GM19193 (cell line): ENCODE measurements around the gene SKIC2.

Experiments
- POLR2A ChIP-seq: IDR thresholded peaks from 4 replicates; pipeline ENCODE4 v1.6.1; 2011; ENCODE audit not compliant: insufficient read depth, insufficient read length; ENCODE audit errors: extremely low read depth

The SKIC2 gene

DNA sequence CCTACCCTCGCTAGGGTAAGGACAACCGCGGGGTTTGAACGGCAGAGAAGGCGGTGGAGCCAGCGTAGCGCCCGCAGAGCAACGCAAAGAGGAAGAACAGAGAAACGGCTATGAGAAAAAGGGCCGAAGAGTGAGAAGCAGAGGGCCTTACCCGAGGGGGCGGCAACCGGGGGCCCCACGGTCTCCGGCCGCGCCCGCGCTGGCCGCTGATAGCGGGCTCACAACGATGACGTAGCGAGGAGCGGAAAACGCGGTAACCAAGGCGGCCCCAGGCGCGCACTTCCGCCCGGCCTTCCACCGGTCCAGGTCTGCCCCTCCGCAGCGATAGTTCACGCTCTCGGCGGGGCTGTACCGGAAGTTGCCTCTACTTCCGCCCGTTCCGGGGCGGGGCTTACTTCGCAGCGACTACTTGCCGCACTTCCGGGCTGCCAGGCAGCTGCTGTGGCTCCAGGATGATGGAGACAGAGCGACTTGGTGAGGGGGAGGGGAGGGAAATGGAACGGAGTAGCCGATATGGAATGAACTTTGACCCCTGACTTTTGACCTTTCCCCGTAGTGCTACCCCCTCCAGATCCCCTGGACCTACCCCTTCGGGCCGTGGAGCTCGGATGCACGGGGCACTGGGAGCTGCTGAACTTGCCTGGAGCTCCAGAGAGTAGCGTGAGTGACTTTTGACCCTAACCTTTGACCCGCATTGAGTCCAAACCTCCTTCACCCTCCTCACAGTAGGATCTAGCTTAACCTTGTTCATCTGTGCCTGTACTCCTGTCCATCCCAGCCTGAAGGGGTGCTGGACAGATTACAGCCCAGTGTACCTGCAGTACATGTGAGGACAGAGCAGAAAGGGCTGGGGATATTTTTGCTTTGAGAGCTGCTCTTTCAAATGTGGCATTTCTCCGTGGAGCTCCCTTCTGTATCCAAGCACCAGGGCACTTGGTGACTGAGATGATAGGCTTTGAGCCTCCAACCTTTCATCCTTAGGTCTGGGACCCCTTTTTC is at the start of gene SKIC2, which contains the start of gene NELFE:
Gene SKIC2, plus strand, starts transcription at position 435 of the 999 bp plus-strand sequence. Its CDS starts 18 bp downstream, at position 453.
Gene NELFE, minus strand, starts transcription at position 231 of the 999 bp plus-strand sequence. CDS start 525 bp downstream, outside the sequence.
- TF ChIP-seq POLR2A, result peak; percentile 85

DNA sequence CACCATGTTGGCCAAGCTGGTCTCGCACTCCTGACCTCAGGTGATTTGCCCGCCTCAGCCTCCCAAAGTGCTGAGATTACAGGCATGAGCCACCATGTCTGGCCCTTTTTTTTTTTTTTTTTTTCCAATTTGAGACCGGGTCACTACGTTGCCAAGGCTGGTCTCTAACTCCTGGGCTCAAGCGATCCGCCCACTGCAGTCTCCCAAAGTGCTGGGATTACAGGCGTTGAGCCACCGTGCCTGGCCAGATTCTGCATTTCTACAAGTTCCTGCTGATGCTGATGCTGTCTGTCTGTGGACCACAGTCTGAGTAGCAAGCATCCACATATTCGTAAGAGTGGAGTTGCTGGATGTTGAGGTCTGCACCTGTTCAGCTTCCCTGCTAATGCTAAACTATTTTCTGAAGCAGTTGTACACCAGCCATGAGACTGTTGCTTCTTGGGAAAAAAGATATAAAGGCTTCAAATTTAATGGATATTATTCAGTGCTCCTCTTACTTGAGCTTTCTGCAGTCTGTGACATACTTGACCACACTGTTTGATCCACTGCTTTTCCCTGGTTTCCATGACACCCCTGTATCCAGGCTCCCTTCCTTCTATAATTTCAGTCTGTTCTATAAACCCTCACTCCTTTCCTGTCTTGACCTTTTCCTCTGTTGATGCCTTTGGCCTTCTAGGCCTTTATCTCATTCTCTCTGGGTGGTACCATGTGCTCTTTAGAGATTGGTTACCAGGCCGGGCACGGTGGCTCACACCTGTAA is 47.0 kb upstream of the SKIC2 start:
- TF ChIP-seq POLR2A, result no peak

GRCh38 chr6:31915351-31915750 is 43.6 kb upstream of the SKIC2 start:
- no peak for TF ChIP-seq POLR2A

DNA sequence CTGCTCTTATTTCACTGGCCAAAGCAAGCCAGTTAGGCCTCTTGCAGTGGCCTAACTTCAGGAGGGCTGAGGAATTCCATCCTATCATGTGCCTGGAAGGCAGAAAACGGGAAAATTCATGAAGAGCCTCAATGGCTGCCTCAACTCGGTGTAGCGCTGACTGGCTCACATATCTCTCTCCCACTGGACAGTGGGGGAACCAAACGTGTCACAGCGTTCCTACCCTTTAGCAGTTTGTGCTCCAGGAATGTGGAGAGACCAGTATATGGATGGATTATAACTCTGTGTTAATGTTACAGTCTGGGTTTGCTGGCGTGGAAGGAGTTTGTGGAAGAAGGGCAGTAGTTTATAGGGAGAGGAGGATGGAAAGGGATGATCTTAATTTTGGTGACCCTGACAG is 43.2 kb upstream of the SKIC2 start:
- TF ChIP-seq POLR2A, result no peak

DNA sequence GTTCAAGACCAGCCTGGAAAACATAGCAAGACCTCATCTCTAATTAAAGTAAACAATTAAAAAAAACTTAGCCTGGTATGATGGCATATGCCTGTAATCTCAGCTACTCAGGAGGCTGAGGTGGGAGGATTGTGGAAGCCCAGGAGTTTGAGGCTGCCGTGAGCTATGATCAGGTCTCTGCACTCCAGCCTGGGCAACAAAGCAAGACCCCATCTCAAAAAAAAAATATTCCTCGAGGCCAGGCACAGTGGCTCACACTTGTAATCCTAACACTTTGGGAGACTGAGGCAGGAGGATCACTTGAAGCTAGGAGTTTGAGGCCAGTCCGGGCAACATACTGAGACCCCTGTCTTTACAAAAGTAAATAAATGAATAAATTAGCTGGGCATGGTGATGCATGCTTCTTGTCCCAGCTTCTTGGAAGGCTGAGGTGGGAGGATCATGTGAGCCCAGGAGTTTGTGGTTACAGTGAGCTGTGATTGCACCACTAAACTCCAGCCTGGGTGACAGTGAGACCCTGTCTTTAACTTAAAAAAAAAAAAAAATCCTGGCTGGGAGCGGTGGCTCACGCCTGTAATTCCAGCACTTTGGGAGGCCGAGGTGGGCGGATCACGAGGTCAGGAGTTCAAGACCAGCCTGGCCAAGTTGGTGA is 40.8 kb upstream of the SKIC2 start:
- no peak for TF ChIP-seq POLR2A

DNA sequence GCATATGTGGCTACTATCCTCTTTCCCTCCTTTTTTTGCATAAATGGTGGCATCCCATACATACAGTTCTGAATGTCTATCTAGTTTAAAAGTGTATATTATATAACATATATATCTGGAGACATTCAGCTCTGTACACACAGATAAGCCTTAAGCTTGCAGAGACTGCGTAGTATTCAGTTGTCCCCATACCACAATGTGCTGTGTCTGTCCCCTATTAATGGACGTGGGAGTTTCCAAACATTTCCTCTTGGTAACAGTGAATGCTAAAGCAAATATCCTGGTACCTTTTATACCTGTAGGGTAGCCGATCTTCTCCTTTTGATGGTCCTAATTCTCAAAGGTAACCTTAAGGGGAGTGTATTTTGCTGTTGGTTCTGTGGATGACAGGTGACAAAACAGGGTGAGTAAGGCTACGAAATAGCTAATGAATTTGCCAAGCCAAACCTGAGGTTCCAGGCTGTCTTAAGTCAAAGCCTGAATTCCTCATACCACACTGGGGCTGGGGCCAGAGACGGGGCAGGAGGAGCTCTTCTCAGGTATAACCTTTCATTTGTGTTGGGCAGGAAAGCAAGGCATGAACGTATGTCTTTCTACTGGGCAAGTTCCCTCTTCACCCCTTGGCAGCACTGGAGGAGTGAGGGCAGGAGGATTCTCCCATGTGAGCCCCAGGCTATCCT is 39.2 kb upstream of the SKIC2 start:
- TF ChIP-seq POLR2A, result no peak

DNA sequence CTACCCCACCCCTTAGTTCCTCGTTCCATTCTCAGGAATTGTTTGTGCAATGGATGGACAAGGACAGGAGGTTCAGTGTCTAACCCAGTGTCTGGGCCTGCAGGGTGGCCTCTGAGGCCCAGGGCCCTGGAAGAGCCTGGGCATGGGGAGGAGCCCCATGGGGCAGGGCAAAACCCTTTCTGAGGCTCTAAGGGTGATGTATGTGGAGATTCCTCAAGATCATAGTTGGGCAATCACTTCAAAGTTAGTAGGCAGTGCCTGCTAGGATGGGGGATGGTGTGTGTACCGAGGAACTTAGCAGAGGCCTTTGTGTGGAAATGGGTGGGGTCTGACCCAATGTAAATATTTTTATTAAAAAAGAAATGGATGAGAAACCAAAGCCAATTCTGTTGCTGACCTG is 38.2 kb upstream of the SKIC2 start:
- no peak for TF ChIP-seq POLR2A

DNA sequence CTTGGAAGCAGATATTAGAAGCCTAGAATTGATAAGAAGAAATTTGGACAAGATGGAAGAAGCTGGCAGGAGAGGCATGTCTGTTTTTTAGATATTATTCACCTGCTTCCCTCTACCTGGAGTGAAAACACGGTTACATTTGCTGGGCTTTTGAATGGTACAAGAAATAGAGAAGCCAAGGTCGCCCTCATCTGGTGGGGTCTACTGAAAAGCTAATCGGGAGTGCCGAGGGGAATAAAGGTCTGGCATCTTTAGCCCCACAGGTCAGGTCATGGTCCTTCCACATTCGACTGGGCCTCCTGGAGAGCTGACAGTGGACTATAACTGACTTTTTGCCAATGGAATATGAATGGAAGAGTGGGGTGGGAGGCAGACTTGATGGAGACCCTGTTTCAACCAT is 36.0 kb upstream of the SKIC2 start:
- TF ChIP-seq POLR2A, result no peak

- TF ChIP-seq POLR2A, result no peak
Observed at GRCh38 chr6:31927242-31927862, 31.6 kb upstream of the SKIC2 start, which contains the start of gene C2. TSS of gene C2 (plus strand) at chr6:31927717. CDS start at chr6:31927753, 36 bp downstream.

DNA sequence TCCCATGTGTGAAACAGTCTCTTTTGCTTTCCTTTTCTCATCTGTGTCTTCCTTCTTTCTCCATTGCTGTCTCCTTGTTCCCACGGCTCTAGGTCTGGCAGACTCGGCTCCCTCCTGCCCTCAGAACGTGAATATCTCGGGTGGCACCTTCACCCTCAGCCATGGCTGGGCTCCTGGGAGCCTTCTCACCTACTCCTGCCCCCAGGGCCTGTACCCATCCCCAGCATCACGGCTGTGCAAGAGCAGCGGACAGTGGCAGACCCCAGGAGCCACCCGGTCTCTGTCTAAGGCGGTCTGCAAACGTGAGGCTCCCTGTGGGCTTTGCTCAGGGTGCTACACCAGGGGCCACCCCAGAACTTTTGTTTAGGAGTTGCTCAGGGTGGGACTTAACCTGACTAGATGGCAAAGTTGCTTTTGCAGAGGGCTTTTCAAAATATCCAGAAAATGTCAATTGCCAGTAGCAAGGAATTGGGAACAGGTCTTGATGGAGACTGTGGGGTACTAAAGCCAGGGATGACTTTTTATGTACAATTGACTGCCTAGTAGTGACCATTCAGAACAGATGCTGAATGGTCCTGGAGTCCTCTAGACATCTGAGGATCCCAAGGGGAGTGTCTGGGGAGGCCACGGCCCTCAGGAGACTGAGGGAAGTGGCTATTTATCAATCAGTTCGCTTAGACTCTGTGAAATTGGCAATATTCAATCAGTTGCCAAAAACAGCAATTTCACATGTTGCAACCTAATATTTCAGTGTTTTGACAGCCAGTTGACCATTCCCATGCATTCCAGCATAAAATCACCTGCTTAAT is 30.9 kb upstream of the SKIC2 start:
- TF ChIP-seq POLR2A, result no peak

DNA sequence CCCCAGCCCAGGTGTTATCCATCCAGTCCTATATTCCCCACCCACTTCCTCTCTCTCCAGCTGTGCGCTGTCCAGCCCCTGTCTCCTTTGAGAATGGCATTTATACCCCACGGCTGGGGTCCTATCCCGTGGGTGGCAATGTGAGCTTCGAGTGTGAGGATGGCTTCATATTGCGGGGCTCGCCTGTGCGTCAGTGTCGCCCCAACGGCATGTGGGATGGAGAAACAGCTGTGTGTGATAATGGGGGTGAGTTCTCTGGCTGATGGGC is 30.4 kb upstream of the SKIC2 start:
- TF ChIP-seq POLR2A, result no peak

DNA sequence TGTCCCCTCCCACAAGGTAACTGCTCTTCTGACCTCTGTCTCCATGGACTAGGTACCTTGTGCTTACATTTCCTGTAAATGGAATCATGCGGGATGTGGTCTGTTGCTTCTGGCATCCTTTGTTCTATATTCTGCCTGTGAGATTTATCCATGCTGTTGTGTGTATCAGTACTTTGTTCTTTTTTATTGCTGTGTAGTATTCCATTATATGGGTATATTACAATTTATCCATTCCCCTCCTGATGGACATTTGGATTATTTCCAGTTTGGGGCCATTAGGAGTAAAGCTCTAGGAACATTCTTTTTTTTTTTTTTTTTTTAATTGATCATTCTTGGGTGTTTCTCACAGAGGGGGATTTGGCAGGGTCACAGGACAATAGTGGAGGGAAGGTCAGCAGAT is 28.0 kb upstream of the SKIC2 start:
- TF ChIP-seq POLR2A, result no peak

GRCh38 chr6:31933537-31933936 is 25.4 kb upstream of the SKIC2 start:
- no peak for TF ChIP-seq POLR2A
